Measurements from ENCODE around the gene LPCAT1. TPM values are rescaled to one million over a fixed set of nuclear protein-coding genes. Genes with fewer than 3 reads are reported as not detected.

The LPCAT1 gene
- total RNA-seq, 6 experiments from 2014 or later, result 37.5 to 53.5 (median 44.1) TPM

DNA sequence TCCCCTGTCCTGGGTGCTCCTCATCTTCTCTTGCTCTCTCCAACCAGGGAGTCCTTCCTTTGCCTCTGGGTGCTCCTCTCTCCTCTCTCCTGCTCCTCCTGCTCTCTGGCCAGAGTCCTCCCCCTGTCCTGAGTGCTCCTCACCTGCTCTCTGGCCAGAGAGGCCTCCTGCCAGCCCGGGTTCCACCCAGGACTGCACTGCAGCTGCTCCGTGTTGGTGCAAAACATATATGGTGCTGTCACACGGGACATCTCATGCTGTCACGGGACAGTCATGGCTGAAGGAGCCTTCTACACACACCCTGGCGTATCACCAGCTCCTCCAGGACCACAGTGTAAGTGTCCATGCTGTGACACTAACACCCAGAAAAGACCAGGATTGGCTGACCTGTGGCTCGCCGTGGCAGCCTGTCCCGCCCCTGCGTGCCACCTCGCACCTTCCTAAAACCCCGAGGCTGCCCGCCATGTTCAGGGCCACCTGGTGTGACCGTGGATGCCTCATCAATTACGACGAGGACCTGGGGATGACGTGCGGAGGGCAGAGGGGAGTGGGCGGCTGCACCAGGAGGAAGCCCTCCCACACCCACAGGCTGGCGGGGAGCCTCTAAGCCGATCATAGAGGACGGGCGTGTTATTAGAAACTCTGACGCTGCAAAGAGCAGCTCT is 50.7 kb downstream of the LPCAT1 start:
- Mint-ChIP-seq H3K4me3 (no peak overlapping the region), H3K27me3 (ENCODE audit: insufficient read depth) (peaks cover 8% of the 10 kb centered on the region), H3K27ac (no peak overlapping the region), H3K9me3 (no peaks in the 10 kb centered on the region), H3K36me3 (ENCODE audit: low read depth) (peaks cover 25% of the 10 kb centered on the region; the same call in 1 of the 2 replicates), H3K4me1 (ENCODE audit: low read depth) (peaks cover 19% of the 10 kb centered on the region)
- TF ChIP-seq, protein P1, sequence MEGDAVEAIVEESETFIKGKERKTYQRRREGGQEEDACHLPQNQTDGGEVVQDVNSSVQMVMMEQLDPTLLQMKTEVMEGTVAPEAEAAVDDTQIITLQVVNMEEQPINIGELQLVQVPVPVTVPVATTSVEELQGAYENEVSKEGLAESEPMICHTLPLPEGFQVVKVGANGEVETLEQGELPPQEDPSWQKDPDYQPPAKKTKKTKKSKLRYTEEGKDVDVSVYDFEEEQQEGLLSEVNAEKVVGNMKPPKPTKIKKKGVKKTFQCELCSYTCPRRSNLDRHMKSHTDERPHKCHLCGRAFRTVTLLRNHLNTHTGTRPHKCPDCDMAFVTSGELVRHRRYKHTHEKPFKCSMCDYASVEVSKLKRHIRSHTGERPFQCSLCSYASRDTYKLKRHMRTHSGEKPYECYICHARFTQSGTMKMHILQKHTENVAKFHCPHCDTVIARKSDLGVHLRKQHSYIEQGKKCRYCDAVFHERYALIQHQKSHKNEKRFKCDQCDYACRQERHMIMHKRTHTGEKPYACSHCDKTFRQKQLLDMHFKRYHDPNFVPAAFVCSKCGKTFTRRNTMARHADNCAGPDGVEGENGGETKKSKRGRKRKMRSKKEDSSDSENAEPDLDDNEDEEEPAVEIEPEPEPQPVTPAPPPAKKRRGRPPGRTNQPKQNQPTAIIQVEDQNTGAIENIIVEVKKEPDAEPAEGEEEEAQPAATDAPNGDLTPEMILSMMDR (IDR thresholded peaks at IDR 0.05), result no peak
- DNase-seq, result no peak

DNA sequence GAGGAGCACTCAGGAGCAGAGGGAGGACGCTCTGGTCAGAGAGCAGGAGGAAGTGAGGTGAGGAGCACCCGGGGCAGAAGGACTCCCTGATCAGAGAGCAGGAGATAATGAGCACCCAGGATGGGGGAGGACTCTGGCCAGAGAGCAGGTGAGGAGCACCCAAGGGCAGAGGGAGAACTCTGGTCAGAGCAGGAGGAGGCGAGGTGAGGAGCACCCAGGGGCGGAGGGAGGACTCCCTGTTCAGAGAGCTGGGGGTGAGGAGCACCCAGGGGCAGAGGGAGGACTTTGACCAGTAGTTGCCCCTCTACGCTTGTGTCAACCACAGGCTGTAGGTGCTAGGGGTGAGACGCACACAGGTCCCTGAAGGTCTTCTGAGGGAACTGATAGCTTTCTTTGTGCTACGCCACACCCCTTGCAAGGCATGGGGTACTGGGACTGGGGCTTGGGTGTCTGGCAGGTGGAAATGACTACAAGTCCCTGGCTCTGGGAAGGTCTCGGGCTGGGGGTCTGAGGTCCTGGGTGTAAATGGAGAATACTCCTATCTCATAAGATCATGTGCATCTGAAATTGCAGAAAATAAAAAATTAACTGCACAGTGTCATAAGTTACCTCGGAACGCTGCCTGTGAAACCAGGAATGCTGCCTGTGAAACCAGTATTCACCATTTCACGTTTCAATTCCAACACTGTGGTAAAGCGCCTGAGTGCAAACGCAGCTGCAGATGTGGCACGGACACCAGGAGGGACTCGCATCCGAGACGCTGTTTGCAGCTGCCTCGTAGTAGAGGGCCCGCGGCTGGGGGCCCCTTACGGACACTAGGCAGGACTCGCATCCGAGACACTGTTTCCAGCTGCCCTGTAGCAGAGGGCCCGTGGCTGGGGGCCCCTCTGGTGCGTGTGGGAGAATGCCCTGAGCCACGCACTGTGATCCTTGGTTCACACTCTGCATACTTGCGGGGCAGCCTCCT is 51.5 kb downstream of the LPCAT1 start:
- H3K27me3 Mint-ChIP-seq (ENCODE audit: insufficient read depth), result peaks cover 7% of the 10 kb centered on the region
- H3K4me1 Mint-ChIP-seq (ENCODE audit: low read depth), result peaks cover 19% of the 10 kb centered on the region
- H3K4me3 Mint-ChIP-seq, result no peak overlapping the region
- no peaks in the 10 kb centered on the region for H3K9me3 Mint-ChIP-seq
- H3K27ac Mint-ChIP-seq, result 0 out of 2 replicates have a peak overlapping the region, but pooled peaks have one; percentile 42
- DNase-seq, result no peak
- peaks cover 29% of the 10 kb centered on the region; the same call in 1 of the 2 replicates for H3K36me3 Mint-ChIP-seq (ENCODE audit: low read depth)
- TF ChIP-seq, protein P1 (IDR thresholded peaks at IDR 0.05), result no peak

- TF ChIP-seq, protein P1 (IDR thresholded peaks at IDR 0.05), result no peak
These were observed 52.4 kb downstream of the LPCAT1 start for GRCh38 chr5:1471240-1471853.

DNA sequence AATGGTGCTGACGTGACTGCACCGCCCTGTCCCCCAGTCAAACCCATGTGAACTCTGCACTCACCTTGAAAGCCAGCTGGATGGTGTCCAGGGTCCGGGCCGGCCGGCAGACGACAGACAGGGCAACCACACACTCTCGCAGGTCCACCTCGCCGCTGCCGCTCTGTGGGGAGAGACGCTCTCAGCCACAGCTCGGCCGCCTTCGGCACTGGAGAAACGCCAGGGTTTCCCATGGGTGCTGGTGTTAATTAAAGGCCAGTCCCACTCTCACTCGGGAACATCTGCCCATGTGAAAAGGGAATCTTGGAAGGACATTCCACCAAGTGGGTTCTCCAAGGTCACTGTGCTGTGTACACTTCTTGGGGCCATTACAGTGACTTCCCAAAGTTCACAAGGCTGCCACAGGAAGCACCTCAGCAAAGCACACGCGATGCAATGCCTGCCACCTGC is 53.0 kb downstream of the LPCAT1 start:
- H3K27me3 Mint-ChIP-seq (ENCODE audit: insufficient read depth), result peaks cover 6% of the 10 kb centered on the region
- peaks cover 33% of the 10 kb centered on the region for H3K36me3 Mint-ChIP-seq (ENCODE audit: low read depth)
- peaks cover 19% of the 10 kb centered on the region for H3K4me1 Mint-ChIP-seq (ENCODE audit: low read depth)
- H3K4me3 Mint-ChIP-seq, result no peak overlapping the region
- DNase-seq, result no peak
- H3K27ac Mint-ChIP-seq, result peak overlapping the region; percentile 84
- H3K9me3 Mint-ChIP-seq, result peaks cover 3% of the 10 kb centered on the region; the same call in 1 of the 2 replicates
- TF ChIP-seq, protein P1 (IDR thresholded peaks at IDR 0.05), result no peak

More at GRCh38 chr5:1471240-1471853, 52.4 kb downstream of the LPCAT1 start:
- Mint-ChIP-seq H3K27ac (peak overlapping the region; percentile 42; the same call in 1 of the 2 replicates), H3K4me3 (no peak overlapping the region), H3K36me3 (ENCODE audit: low read depth) (peaks cover 27% of the 10 kb centered on the region; the same call in 1 of the 2 replicates), H3K4me1 (ENCODE audit: low read depth) (peaks cover 19% of the 10 kb centered on the region), H3K27me3 (ENCODE audit: insufficient read depth) (peaks cover 6% of the 10 kb centered on the region), H3K9me3 (no peaks in the 10 kb centered on the region)
- no peak for DNase-seq
